IMR-90 (cell line): Measurements from ENCODE around the gene SDS. TPM values are rescaled to one million over a fixed set of nuclear protein-coding genes. Genes with fewer than 3 reads are reported as not detected.

ENCODE experiments used
- ATAC-seq: fragments of 200-7000 bp; cut with Tn5 transposase; 2 replicates; pipeline ENCODE4 v1.9.1; 2020; ENCODE audit warnings: low read depth, mild to moderate bottlenecking, moderate library complexity
- BruUV-seq: library from RNA; stranded (reverse); fragments of 400-500 nt; replicated peaks from 2 replicates; lab custom pipeline; 2021; lab: Mats Ljungman, UMichigan
- CTCF ChIA-PET: fragments of 300-600 bp; formaldehyde crosslinking; extraction: SDS; loops from one replicate; lab custom pipeline; 2021; ENCODE audit warnings: antibody characterized with exemption; lab: Yijun Ruan, JAX
- POLR2A ChIA-PET: fragments of 300-600 bp; sonication (Branson Sonifier 250); formaldehyde crosslinking; loops from one replicate; lab custom pipeline; 2022; ENCODE audit warnings: antibody characterized with exemption; ENCODE audit not compliant: unreplicated experiment; lab: Charles Lee
- DNase-seq: peaks from one replicate; pipeline ENCODE4 v3.0.0; 2013
- H2AFZ ChIP-seq: replicated peaks from 2 replicates; pipeline ENCODE3; 2013; ENCODE audit warnings: low read length, mild to moderate bottlenecking; ENCODE audit not compliant: poor library complexity
- H2AK5ac ChIP-seq: 2 replicates; pipeline ENCODE4 v1.6.1; 2013; ENCODE audit warnings: low read depth, low read length, inconsistent platforms
- H2AK9ac ChIP-seq: replicated peaks from 2 replicates; pipeline ENCODE3; 2013; ENCODE audit warnings: mild to moderate bottlenecking, low read depth, low read length, moderate library complexity; ENCODE audit not compliant: poor library complexity
- H2BK120ac ChIP-seq: 2 replicates; pipeline ENCODE4 v1.6.1; 2013; ENCODE audit warnings: low read depth, low read length, inconsistent platforms
- H2BK15ac ChIP-seq: 3 replicates; pipeline ENCODE4 v1.6.1; 2013; ENCODE audit warnings: low read depth, low read length, inconsistent platforms
- H2BK20ac ChIP-seq: 2 replicates; pipeline ENCODE4 v1.6.1; 2013; ENCODE audit warnings: low read depth, mild to moderate bottlenecking, inconsistent platforms, low read length, moderate library complexity
- H2BK5ac ChIP-seq: 2 replicates; pipeline ENCODE4 v1.6.1; 2013; ENCODE audit warnings: mild to moderate bottlenecking, low read depth, low read length, inconsistent platforms; ENCODE audit not compliant: poor library complexity, severe bottlenecking
- H3K14ac ChIP-seq: replicated peaks from 2 replicates; pipeline ENCODE4 v1.6.1; 2013; ENCODE audit warnings: low read depth, low read length, inconsistent platforms
- H3K18ac ChIP-seq: 2 replicates; pipeline ENCODE4 v1.6.1; 2013; ENCODE audit warnings: low read depth, low read length, control low read depth
- H3K23ac ChIP-seq: 2 replicates; pipeline ENCODE4 v1.6.1; 2013; ENCODE audit warnings: low read depth, low read length, inconsistent platforms
- H3K27ac ChIP-seq: 2 replicates; pipeline ENCODE4 v1.5.1; 2013; ENCODE audit warnings: mild to moderate bottlenecking, control low read depth, low read length; ENCODE audit not compliant: insufficient read depth
- H3K27me3 ChIP-seq: 2 replicates; pipeline ENCODE4 v1.6.1; 2013; ENCODE audit warnings: low read length; ENCODE audit not compliant: control insufficient read depth, insufficient read depth
- H3K36me3 ChIP-seq: 2 replicates; pipeline ENCODE4 v1.6.1; 2013; ENCODE audit warnings: low read length, mixed read lengths; ENCODE audit not compliant: control insufficient read depth, insufficient read depth
- H3K4ac ChIP-seq: 2 replicates; pipeline ENCODE4 v1.6.1; 2013; ENCODE audit warnings: low read depth, low read length, inconsistent platforms
- H3K4me1 ChIP-seq: 2 replicates; pipeline ENCODE4 v1.6.1; 2013; ENCODE audit warnings: low read length, mixed read lengths; ENCODE audit not compliant: control insufficient read depth, insufficient read depth
- H3K4me2 ChIP-seq: 2 replicates; pipeline ENCODE4 v1.6.1; 2013; ENCODE audit warnings: low read depth, mild to moderate bottlenecking, control low read depth, low read length, moderate library complexity
- H3K4me3 ChIP-seq: 2 replicates; pipeline ENCODE4 v1.5.1; 2013; ENCODE audit warnings: low read depth, mild to moderate bottlenecking, control low read depth, low read length, moderate library complexity; ENCODE audit not compliant: insufficient read depth
- H3K56ac ChIP-seq: 2 replicates; pipeline ENCODE4 v1.6.1; 2013; ENCODE audit warnings: low read length, inconsistent platforms; ENCODE audit not compliant: insufficient read depth; ENCODE audit errors: extremely low read depth
- H3K79me1 ChIP-seq, 2 experiments: 2 replicates each; pipeline ENCODE4 v1.6.1; 2013; ENCODE audit warnings: low read length in 2 of 2, inconsistent platforms in 1 of 2, low read depth in 1 of 2
- H3K9ac ChIP-seq: 2 replicates; pipeline ENCODE4 v1.6.1; 2013; ENCODE audit warnings: low read depth, low read length, control low read depth
- H3K9me1 ChIP-seq: 2 replicates; pipeline ENCODE4 v1.6.1; 2013; ENCODE audit warnings: low read length, inconsistent platforms; ENCODE audit not compliant: insufficient read depth
- H3K9me3 ChIP-seq: 2 replicates; pipeline ENCODE4 v1.6.1; 2013; ENCODE audit warnings: low read length; ENCODE audit not compliant: control insufficient read depth, insufficient read depth
- H4K20me1 ChIP-seq: 2 replicates; pipeline ENCODE4 v1.6.1; 2013; ENCODE audit warnings: low read length, inconsistent platforms; ENCODE audit not compliant: insufficient read depth
- H4K5ac ChIP-seq: 2 replicates; pipeline ENCODE4 v1.6.1; 2013; ENCODE audit warnings: mild to moderate bottlenecking, low read depth, low read length, control low read depth
- H4K8ac ChIP-seq, 2 experiments: 2 replicates each; pipeline ENCODE4 v1.6.1; 2013; ENCODE audit warnings: low read depth in 2 of 2, low read length in 2 of 2, control low read depth in 1 of 2, inconsistent platforms in 1 of 2
- H4K91ac ChIP-seq: 2 replicates; pipeline ENCODE4 v1.6.1; 2013; ENCODE audit warnings: low read depth, low read length, inconsistent platforms; ENCODE audit not compliant: insufficient read depth
- BHLHE40 ChIP-seq: fragments of 150-350 bp; IDR thresholded peaks from 2 replicates; pipeline ENCODE4 v1.6.1; 2016; ENCODE audit warnings: mild to moderate bottlenecking, low read depth, low read length
- CEBPB ChIP-seq: IDR thresholded peaks from 2 replicates; pipeline ENCODE4 v1.6.1; 2012; ENCODE audit warnings: low read depth, low read length, improper control_type of control experiment
- CHD1 ChIP-seq: IDR thresholded peaks from 2 replicates; pipeline ENCODE4 v1.6.1; 2012; ENCODE audit warnings: low read depth, low read length, improper control_type of control experiment
- CTCF ChIP-seq: conservative IDR thresholded peaks from 2 replicates; pipeline ENCODE4 v1.5.1; 2012; ENCODE audit warnings: mild to moderate bottlenecking, low read depth, low read length, improper control_type of control experiment
- ELK1 ChIP-seq: fragments of 150-350 bp; IDR thresholded peaks from 2 replicates; pipeline ENCODE4 v1.6.1; 2016; ENCODE audit warnings: low read depth, mild to moderate bottlenecking, low read length, moderate library complexity, borderline replicate concordance
- FOS ChIP-seq: fragments of 150-350 bp; IDR thresholded peaks from 2 replicates; pipeline ENCODE4 v1.6.1; 2016; ENCODE audit warnings: low read depth, low read length
- MAFK ChIP-seq: IDR thresholded peaks from 2 replicates; pipeline ENCODE4 v1.6.1; 2012; ENCODE audit warnings: low read depth, low read length, improper control_type of control experiment
- MXI1 ChIP-seq: IDR thresholded peaks from 2 replicates; pipeline ENCODE4 v1.6.1; 2012; ENCODE audit warnings: low read depth, mild to moderate bottlenecking, low read length, moderate library complexity, borderline replicate concordance
- RAD21 ChIP-seq: IDR thresholded peaks from 2 replicates; pipeline ENCODE4 v1.6.1; 2012; ENCODE audit warnings: low read length, improper control_type of control experiment
- RCOR1 ChIP-seq: IDR thresholded peaks from 2 replicates; pipeline ENCODE4 v1.6.1; 2012; ENCODE audit warnings: mild to moderate bottlenecking, low read length, improper control_type of control experiment; ENCODE audit not compliant: insufficient replicate concordance
- RFX5 ChIP-seq: IDR thresholded peaks from 2 replicates; pipeline ENCODE4 v1.8.0; 2012; ENCODE audit warnings: low read depth, mild to moderate bottlenecking, low read length, moderate library complexity
- dilution Hi-C: fragments of 300-500 bp; cut with HindIII; formaldehyde crosslinking; loops from one replicate; pipeline ENCODE4 v1.14.3; 2018; ENCODE audit warnings: low sequenced_read_pairs; ENCODE audit not compliant: unreplicated experiment
- in situ Hi-C: fragments of 300-500 bp; cut with MboI; formaldehyde crosslinking; loops from 3 replicates; pipeline ENCODE4 v1.14.3; 2019; ENCODE audit warnings: low sequenced_read_pairs, inconsistent platforms, mixed read lengths
- intact Hi-C: fragments of 100-400 bp; cut with micrococcal nuclease; formaldehyde crosslinking; loops from 2 replicates; pipeline ENCODE4 v1.10.0; 2022
- polyA plus RNA-seq, 3 experiments: library from polyadenylated mRNA; depleted of rRNA; stranded (reverse); fragments of >200 nt; gene quantifications; 2 replicates each; pipeline ENCODE4 v1.2.3, GENCODE V29; 2012; ENCODE audit warnings: low replicate concordance in 1 of 3
- total RNA-seq: library from RNA; depleted of rRNA; stranded (reverse); fragments of >200 nt; gene quantifications from 2 replicates; pipeline ENCODE4 v1.2.3, GENCODE V29; 2012
- TF ChIP-seq, protein P1 (sequence below): fragments of 150-350 bp; IDR thresholded peaks from 2 replicates; pipeline ENCODE4 v1.6.1; 2017; ENCODE audit warnings: mild to moderate bottlenecking, antibody characterized with exemption, low read length, low read depth

The SDS gene
- total and polyA plus RNA-seq, 2 of the 4 experiments (the other 2 are of a cell fraction): not detected

DNA sequence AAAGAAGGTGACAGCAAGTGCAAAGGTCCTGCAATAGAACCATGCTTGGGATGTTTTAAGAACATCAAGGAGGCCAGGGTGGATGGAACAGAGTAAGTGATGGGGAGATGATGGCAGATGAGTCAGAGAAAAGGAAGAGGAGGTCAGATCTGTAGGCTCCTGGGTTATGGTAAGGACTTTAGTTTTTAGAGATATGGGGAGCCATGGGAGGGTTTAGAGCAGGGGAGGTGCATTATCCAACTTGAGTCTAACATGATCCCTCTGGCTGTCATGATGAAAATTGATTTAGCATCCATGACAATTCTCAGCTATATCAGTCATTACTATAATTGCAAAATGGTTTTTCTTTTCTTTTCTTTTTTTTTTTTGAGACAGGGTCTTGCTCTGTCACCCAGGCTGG is 52.6 kb downstream of the SDS start:
- Histone ChIP-seq H2BK120ac (no peak overlapping the region), H2BK15ac (no peak overlapping the region), H3K14ac (no peak overlapping the region), H4K20me1 (no peaks in the 10 kb centered on the region), H3K9ac (no peak overlapping the region), H3K27me3 (peaks cover 9% of the 10 kb centered on the region; the same call in 1 of the 2 replicates), H4K8ac (no peak overlapping the region), H3K18ac (no peak overlapping the region), H2AK9ac (no peak overlapping the region), H2BK20ac (no peak overlapping the region), H3K36me3 (no peaks in the 10 kb centered on the region), H2AFZ (no peak overlapping the region), H4K91ac (no peak overlapping the region), H3K79me1 (no peaks in the 10 kb centered on the region), H3K4me3 (no peak overlapping the region), H3K56ac (no peak overlapping the region), H3K23ac (no peak overlapping the region), H3K9me1 (no peaks in the 10 kb centered on the region), H3K4me2 (no peak overlapping the region), H3K4ac (no peak overlapping the region), H3K9me3 (no peaks in the 10 kb centered on the region), H3K4me1 (no peaks in the 10 kb centered on the region; the same call in 1 of the 2 replicates), H2BK5ac (no peak overlapping the region), H2AK5ac (no peak overlapping the region), H3K27ac (no peak overlapping the region), H4K5ac (no peak overlapping the region)
- intact Hi-C loops: loop anchor here (10.0 kb wide), 1 partner anchor 156 kb away; no protein-coding TSS in a partner anchor
- dilution Hi-C loops: no loop called here
- POLR2A ChIA-PET: no interaction called here
- in situ Hi-C loops: no loop called here
- BruUV-seq: no TSS peak
- DNase-seq: no peak
- CTCF ChIA-PET: no interaction called here
- TF ChIP-seq RFX5 (no peak), ELK1 (no peak), MXI1 (no peak), RAD21 (no peak), CTCF (no peak), FOS (no peak), CEBPB (no peak), RCOR1 (no peak), MAFK (no peak), CHD1 (no peak), BHLHE40 (no peak)
- TF ChIP-seq, protein P1, sequence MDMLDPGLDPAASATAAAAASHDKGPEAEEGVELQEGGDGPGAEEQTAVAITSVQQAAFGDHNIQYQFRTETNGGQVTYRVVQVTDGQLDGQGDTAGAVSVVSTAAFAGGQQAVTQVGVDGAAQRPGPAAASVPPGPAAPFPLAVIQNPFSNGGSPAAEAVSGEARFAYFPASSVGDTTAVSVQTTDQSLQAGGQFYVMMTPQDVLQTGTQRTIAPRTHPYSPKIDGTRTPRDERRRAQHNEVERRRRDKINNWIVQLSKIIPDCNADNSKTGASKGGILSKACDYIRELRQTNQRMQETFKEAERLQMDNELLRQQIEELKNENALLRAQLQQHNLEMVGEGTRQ: no peak
- ATAC-seq: no peak
